AG04450 (cell line): ENCODE measurements around the gene FADD. TPM values are rescaled to one million over a fixed set of nuclear protein-coding genes. Genes with fewer than 3 reads are reported as not detected.

Experiments
- CTCF ChIA-PET: fragments of 300-600, 350-600 bp; formaldehyde crosslinking; extraction: SDS; loops from one replicate; lab custom pipeline; 2022; ENCODE audit warnings: antibody characterized with exemption, inconsistent platforms; lab: Charles Lee
- POLR2A ChIA-PET: fragments of 350-600 bp; formaldehyde crosslinking; extraction: SDS; loops from one replicate; lab custom pipeline; 2021; ENCODE audit warnings: antibody characterized with exemption, inconsistent platforms; lab: Yijun Ruan, JAX
- DNase-seq: peaks from one replicate; pipeline ENCODE4 v3.0.0-alpha.2; 2011; ENCODE audit warnings: low read depth, low spot score
- H3K27ac ChIP-seq: one replicate; pipeline ENCODE4 v1.5.1; 2012; ENCODE audit warnings: low read depth, low read length, control low read depth
- H3K27me3 ChIP-seq: one replicate; pipeline ENCODE4 v1.6.0; 2012; ENCODE audit warnings: low read length; ENCODE audit not compliant: control insufficient read depth, insufficient read depth
- H3K4me3 ChIP-seq: 2 replicates; pipeline ENCODE4 v1.5.1; 2011; ENCODE audit warnings: mild to moderate bottlenecking, low read depth, low read length, control low read depth
- H3K9me3 ChIP-seq: 2 replicates; pipeline ENCODE4 v1.5.1; 2012; ENCODE audit warnings: low read length; ENCODE audit not compliant: control insufficient read depth, insufficient read depth
- CTCF ChIP-seq: IDR thresholded peaks from 2 replicates; pipeline ENCODE4 v1.5.1; 2011; ENCODE audit warnings: low read depth, low read length, control low read depth, inconsistent platforms
- polyA plus RNA-seq: library from polyadenylated mRNA; depleted of rRNA; stranded (reverse); fragments of >200 nt; gene quantifications from 2 replicates; pipeline ENCODE4 v1.2.3, GENCODE V29; 2011

Gene FADD
- polyA plus RNA-seq, 1 experiment, result 29.3 TPM

GRCh38 chr11:70170596-70171210 lies 32.4 kb upstream of the FADD start:
- Histone ChIP-seq H3K27ac (no peak overlapping the region), H3K27me3 (no peaks in the 10 kb centered on the region), H3K9me3 (no peaks in the 10 kb centered on the region; the same call in 1 of the 2 replicates), H3K4me3 (no peak overlapping the region)
- no peak for DNase-seq
- ChIA-PET POLR2A (no interaction called here), CTCF (interaction anchor here (1.5 kb wide), 1 partner anchor 252 kb away, joined by 3 read pairs; no protein-coding TSS in a partner anchor)
- no peak for TF ChIP-seq CTCF

GRCh38 chr11:70173018-70173417 lies 30.1 kb upstream of the FADD start:
- ChIA-PET CTCF (interaction anchor here (1.7 kb wide), 1 partner anchor 19 kb away, joined by 4 read pairs; no protein-coding TSS in a partner anchor), POLR2A (no interaction called here)
- Histone ChIP-seq H3K9me3 (no peaks in the 10 kb centered on the region; the same call in 1 of the 2 replicates), H3K27me3 (no peaks in the 10 kb centered on the region), H3K4me3 (no peak overlapping the region), H3K27ac (no peak overlapping the region)
- TF ChIP-seq CTCF, result no peak
- no peak for DNase-seq

GRCh38 chr11:70174547-70175235 lies 28.4 kb upstream of the FADD start:
- POLR2A ChIA-PET, result no interaction called here
- H3K4me3 ChIP-seq, result no peak overlapping the region
- CTCF ChIA-PET, result interaction anchor here (0.5 to 1.8 kb wide), 3 partner anchors 17 to 431 kb away, joined by 4 to 9 read pairs (median 5); no protein-coding TSS in a partner anchor
- DNase-seq, result no peak
- no peaks in the 10 kb centered on the region for H3K27me3 ChIP-seq
- no peak overlapping the region for H3K27ac ChIP-seq
- no peaks in the 10 kb centered on the region; the same call in 1 of the 2 replicates for H3K9me3 ChIP-seq
- TF ChIP-seq CTCF, result no peak

- Histone ChIP-seq H3K27me3 (no peaks in the 10 kb centered on the region), H3K27ac (no peak overlapping the region), H3K9me3 (no peaks in the 10 kb centered on the region; the same call in 1 of the 2 replicates), H3K4me3 (no peak overlapping the region)
- POLR2A ChIA-PET, result no interaction called here
- DNase-seq, result no peak
- no peak for TF ChIP-seq CTCF
- CTCF ChIA-PET, result interaction anchor here (0.5 to 1.8 kb wide), 2 partner anchors 257 to 432 kb away, joined by 5 to 9 read pairs; no protein-coding TSS in a partner anchor
These were observed 27.8 kb upstream of the FADD start for GRCh38 chr11:70175236-70175698.
